ENCODE results near the gene SPATA46.

GRCh38 chr1:162336621-162337285 lies 39.9 kb downstream of the SPATA46 start:
- TF ChIP-seq, protein P1, sequence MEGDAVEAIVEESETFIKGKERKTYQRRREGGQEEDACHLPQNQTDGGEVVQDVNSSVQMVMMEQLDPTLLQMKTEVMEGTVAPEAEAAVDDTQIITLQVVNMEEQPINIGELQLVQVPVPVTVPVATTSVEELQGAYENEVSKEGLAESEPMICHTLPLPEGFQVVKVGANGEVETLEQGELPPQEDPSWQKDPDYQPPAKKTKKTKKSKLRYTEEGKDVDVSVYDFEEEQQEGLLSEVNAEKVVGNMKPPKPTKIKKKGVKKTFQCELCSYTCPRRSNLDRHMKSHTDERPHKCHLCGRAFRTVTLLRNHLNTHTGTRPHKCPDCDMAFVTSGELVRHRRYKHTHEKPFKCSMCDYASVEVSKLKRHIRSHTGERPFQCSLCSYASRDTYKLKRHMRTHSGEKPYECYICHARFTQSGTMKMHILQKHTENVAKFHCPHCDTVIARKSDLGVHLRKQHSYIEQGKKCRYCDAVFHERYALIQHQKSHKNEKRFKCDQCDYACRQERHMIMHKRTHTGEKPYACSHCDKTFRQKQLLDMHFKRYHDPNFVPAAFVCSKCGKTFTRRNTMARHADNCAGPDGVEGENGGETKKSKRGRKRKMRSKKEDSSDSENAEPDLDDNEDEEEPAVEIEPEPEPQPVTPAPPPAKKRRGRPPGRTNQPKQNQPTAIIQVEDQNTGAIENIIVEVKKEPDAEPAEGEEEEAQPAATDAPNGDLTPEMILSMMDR (optimal IDR thresholded peaks at IDR 0.05 in 1 of 3, IDR thresholded peaks at IDR 0.05 in 1 of 3, conservative IDR thresholded peaks at IDR 0.05 in 1 of 3; ENCODE audit: extremely low read depth in 1 of 3, insufficient read depth in 2 of 3, low read length in 3 of 3): no peak
- TF ChIP-seq EZH2 (IDR thresholded peaks at IDR 0.05; ENCODE audit: low read length): no peak

Data from keratinocyte (primary cell).